ENCODE data around the gene MDM1. TPM values are rescaled to one million over a fixed set of nuclear protein-coding genes. Genes with fewer than 3 reads are reported as not detected.

MDM1 gene
- total and polyA plus RNA-seq, 2 of the 13 experiments (the other 11 are each of a cell fraction or from before 2014, with no cell fraction given): 4.6 to 15.2 TPM

DNA sequence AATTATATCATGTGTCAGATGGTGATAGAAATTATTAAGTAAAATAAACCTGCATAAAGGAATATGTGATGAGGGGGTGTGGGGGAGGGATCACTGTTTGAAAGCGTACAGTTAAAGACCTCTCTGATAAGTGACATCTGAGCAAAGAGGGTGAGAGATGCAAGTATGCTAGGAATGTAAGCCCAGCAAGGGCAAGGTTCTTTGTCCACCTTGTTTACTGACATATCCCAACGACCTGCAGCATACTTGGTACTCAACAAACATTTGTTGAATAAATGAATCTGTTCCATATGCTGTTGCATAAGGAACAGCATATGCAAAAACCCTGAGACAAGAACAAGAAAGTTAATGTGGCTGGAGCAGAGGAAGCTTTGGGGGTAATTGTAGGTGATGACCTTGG is 12.0 kb upstream of the MDM1 start (continued):
- TF ChIP-seq, protein P1, sequence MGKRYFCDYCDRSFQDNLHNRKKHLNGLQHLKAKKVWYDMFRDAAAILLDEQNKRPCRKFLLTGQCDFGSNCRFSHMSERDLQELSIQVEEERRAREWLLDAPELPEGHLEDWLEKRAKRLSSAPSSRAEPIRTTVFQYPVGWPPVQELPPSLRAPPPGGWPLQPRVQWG (CRISPR knock-in tag; IDR thresholded peaks at IDR 0.05; ENCODE audit: borderline replicate concordance, low read depth): no peak
- no peak for TF ChIP-seq ZBTB3 (CRISPR knock-in tag; IDR thresholded peaks at IDR 0.05; ENCODE audit: borderline replicate concordance, low read depth)
- no peak for TF ChIP-seq TOE1 (CRISPR knock-in tag; IDR thresholded peaks at IDR 0.05)
- TF ChIP-seq BRCA1 (CRISPR knock-in tag; IDR thresholded peaks at IDR 0.05): no peak
- TF ChIP-seq, protein P2, sequence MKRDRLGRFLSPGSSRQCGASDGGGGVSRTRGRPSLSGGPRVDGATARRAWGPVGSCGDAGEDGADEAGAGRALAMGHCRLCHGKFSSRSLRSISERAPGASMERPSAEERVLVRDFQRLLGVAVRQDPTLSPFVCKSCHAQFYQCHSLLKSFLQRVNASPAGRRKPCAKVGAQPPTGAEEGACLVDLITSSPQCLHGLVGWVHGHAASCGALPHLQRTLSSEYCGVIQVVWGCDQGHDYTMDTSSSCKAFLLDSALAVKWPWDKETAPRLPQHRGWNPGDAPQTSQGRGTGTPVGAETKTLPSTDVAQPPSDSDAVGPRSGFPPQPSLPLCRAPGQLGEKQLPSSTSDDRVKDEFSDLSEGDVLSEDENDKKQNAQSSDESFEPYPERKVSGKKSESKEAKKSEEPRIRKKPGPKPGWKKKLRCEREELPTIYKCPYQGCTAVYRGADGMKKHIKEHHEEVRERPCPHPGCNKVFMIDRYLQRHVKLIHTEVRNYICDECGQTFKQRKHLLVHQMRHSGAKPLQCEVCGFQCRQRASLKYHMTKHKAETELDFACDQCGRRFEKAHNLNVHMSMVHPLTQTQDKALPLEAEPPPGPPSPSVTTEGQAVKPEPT (CRISPR knock-in tag; IDR thresholded peaks at IDR 0.05; ENCODE audit: low read depth): no peak
- TF ChIP-seq SMC3 (IDR thresholded peaks at IDR 0.05; ENCODE audit: low read length): no peak
- no peak for TF ChIP-seq RFXANK (CRISPR knock-in tag; IDR thresholded peaks at IDR 0.05)
- no peak for TF ChIP-seq CAMTA2 (CRISPR knock-in tag; IDR thresholded peaks at IDR 0.05; ENCODE audit: borderline replicate concordance)
- 0 out of 2 replicates have a peak, but pooled peaks have one; percentile 24 for TF ChIP-seq HMG20B (CRISPR knock-in tag; conservative IDR thresholded peaks at IDR 0.05)
- no peak for TF ChIP-seq ZNF138 (CRISPR knock-in tag; IDR thresholded peaks at IDR 0.05; ENCODE audit: low read depth)
- no peak for TF ChIP-seq SRSF4 (IDR thresholded peaks at IDR 0.05; ENCODE audit: low read depth, low read length, poor library complexity, severe bottlenecking)
- peak; percentile 45; the same call in 1 of the 2 replicates for TF ChIP-seq NFIC (IDR thresholded peaks at IDR 0.05; ENCODE audit: low read length)
- TF ChIP-seq, protein P3, sequence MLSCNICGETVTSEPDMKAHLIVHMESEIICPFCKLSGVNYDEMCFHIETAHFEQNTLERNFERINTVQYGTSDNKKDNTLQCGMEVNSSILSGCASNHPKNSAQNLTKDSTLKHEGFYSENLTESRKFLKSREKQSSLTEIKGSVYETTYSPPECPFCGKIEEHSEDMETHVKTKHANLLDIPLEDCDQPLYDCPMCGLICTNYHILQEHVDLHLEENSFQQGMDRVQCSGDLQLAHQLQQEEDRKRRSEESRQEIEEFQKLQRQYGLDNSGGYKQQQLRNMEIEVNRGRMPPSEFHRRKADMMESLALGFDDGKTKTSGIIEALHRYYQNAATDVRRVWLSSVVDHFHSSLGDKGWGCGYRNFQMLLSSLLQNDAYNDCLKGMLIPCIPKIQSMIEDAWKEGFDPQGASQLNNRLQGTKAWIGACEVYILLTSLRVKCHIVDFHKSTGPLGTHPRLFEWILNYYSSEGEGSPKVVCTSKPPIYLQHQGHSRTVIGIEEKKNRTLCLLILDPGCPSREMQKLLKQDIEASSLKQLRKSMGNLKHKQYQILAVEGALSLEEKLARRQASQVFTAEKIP (CRISPR knock-in tag; IDR thresholded peaks at IDR 0.05; ENCODE audit: borderline replicate concordance): no peak
- no peak for TF ChIP-seq ZNF143 (CRISPR knock-in tag; IDR thresholded peaks at IDR 0.05)
- no peak for TF ChIP-seq ZNF317 (CRISPR knock-in tag; IDR thresholded peaks at IDR 0.05)
- no peak for TF ChIP-seq ZNF17 (CRISPR knock-in tag; IDR thresholded peaks at IDR 0.05)
- peak; percentile 77 for TF ChIP-seq HNF4G (IDR thresholded peaks at IDR 0.05; ENCODE audit: borderline replicate concordance, low read depth, low read length)
- TF ChIP-seq HNF4G (CRISPR knock-in tag; IDR thresholded peaks at IDR 0.05; ENCODE audit: borderline replicate concordance, low read depth): no peak
- TF ChIP-seq MAFG (CRISPR knock-in tag; IDR thresholded peaks at IDR 0.05): no peak
- no peak for TF ChIP-seq CBFB (CRISPR knock-in tag; IDR thresholded peaks at IDR 0.05)
- TF ChIP-seq, protein P4, sequence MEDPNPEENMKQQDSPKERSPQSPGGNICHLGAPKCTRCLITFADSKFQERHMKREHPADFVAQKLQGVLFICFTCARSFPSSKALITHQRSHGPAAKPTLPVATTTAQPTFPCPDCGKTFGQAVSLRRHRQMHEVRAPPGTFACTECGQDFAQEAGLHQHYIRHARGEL (CRISPR knock-in tag; IDR thresholded peaks at IDR 0.05): no peak
- TF ChIP-seq, protein P5, sequence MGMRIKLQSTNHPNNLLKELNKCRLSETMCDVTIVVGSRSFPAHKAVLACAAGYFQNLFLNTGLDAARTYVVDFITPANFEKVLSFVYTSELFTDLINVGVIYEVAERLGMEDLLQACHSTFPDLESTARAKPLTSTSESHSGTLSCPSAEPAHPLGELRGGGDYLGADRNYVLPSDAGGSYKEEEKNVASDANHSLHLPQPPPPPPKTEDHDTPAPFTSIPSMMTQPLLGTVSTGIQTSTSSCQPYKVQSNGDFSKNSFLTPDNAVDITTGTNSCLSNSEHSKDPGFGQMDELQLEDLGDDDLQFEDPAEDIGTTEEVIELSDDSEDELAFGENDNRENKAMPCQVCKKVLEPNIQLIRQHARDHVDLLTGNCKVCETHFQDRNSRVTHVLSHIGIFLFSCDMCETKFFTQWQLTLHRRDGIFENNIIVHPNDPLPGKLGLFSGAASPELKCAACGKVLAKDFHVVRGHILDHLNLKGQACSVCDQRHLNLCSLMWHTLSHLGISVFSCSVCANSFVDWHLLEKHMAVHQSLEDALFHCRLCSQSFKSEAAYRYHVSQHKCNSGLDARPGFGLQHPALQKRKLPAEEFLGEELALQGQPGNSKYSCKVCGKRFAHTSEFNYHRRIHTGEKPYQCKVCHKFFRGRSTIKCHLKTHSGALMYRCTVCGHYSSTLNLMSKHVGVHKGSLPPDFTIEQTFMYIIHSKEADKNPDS (CRISPR knock-in tag; IDR thresholded peaks at IDR 0.05): no peak
